ENCODE results near the gene IQCF6. TPM values are rescaled to one million over a fixed set of nuclear protein-coding genes. Genes with fewer than 3 reads are reported as not detected.

Gene IQCF6
- total RNA-seq, 4 donors from 2014 or later: not detected

GRCh38 chr3:51802106-51802703, 23.2 kb upstream of the IQCF6 start:
- TF ChIP-seq POLR2A (IDR thresholded peaks at IDR 0.05; ENCODE audit: low read depth) (no peak), POLR2AphosphoS5 (IDR thresholded peaks at IDR 0.05) (no peak), EP300 (IDR thresholded peaks at IDR 0.05) (no peak), CTCF (IDR thresholded peaks at IDR 0.05) (no peak)
- no peak overlapping the region for H3K27ac ChIP-seq (replicated peaks in 1 of 4)
- peak; percentile 79 for DNase-seq (ENCODE audit: extremely low spot score)
- H3K4me1 ChIP-seq: peaks cover 0 to 3% (median 0%) of the 10 kb centered on the region in 4 donors
- no peaks in the 10 kb centered on the region for H3K36me3 ChIP-seq
- H3K27me3 ChIP-seq: peaks cover 0 to 16% (median 0%) of the 10 kb centered on the region in 4 donors
- no peaks in the 10 kb centered on the region for H3K9me3 ChIP-seq
- no peak overlapping the region for H3K4me3 ChIP-seq
- WGBS: 45% methylated on average over 11 of the region's 11 CpGs
- intact Hi-C loops (cut with DNase I): loop anchor here (5.0 kb wide), 1 partner anchor 300 kb away; the partner anchor contains the start of gene DCAF1

GRCh38 chr3:51800750-51801125, 21.7 kb upstream of the IQCF6 start:
- Histone ChIP-seq H3K4me3 (no peak overlapping the region), H3K27ac (replicated peaks in 1 of 4) (no peak overlapping the region), H3K36me3 (no peaks in the 10 kb centered on the region), H3K9me3 (no peaks in the 10 kb centered on the region), H3K27me3 (peaks cover 0 to 26% (median 0%) of the 10 kb centered on the region in 4 donors), H3K4me1 (peaks cover 0 to 3% (median 0%) of the 10 kb centered on the region in 4 donors)
- intact Hi-C loops (cut with DNase I): loop anchor here (5.0 kb wide), 1 partner anchor 298 kb away; the partner anchor contains the start of gene DCAF1
- 56% methylated on average over 5 of the region's 5 CpGs for WGBS
- no peak for DNase-seq (ENCODE audit: extremely low spot score)
- TF ChIP-seq POLR2A (IDR thresholded peaks at IDR 0.05; ENCODE audit: low read depth) (no peak), POLR2AphosphoS5 (IDR thresholded peaks at IDR 0.05) (no peak), CTCF (IDR thresholded peaks at IDR 0.05) (no peak), EP300 (IDR thresholded peaks at IDR 0.05) (no peak)

GRCh38 chr3:51799879-51800749, 21.1 kb upstream of the IQCF6 start:
- 11% methylated on average over 3 of the region's 3 CpGs for WGBS
- Histone ChIP-seq H3K36me3 (no peaks in the 10 kb centered on the region), H3K27ac (replicated peaks in 1 of 4) (no peak overlapping the region), H3K27me3 (peaks cover 0 to 26% (median 0%) of the 10 kb centered on the region in 4 donors), H3K4me3 (no peak overlapping the region), H3K9me3 (no peaks in the 10 kb centered on the region), H3K4me1 (peaks cover 0 to 3% (median 0%) of the 10 kb centered on the region in 4 donors)
- TF ChIP-seq POLR2AphosphoS5 (IDR thresholded peaks at IDR 0.05) (no peak), EP300 (IDR thresholded peaks at IDR 0.05) (no peak), CTCF (IDR thresholded peaks at IDR 0.05) (peak; percentile 67 to 79 (median 79)), POLR2A (IDR thresholded peaks at IDR 0.05; ENCODE audit: low read depth) (no peak)
- intact Hi-C loops (cut with DNase I): loop anchor here (5.0 to 10.0 kb wide), 2 partner anchors 85 to 298 kb away; partner anchors contain the start of gene DCAF1
- peak; percentile 68 for DNase-seq (ENCODE audit: extremely low spot score)

GRCh38 chr3:51798411-51798963, 19.4 kb upstream of the IQCF6 start:
- H3K9me3 ChIP-seq: no peaks in the 10 kb centered on the region
- intact Hi-C loops (cut with DNase I): loop anchor here (10.0 kb wide), 1 partner anchor 84 kb away; no protein-coding TSS in a partner anchor
- peaks cover 0 to 3% (median 0%) of the 10 kb centered on the region in 4 donors for H3K4me1 ChIP-seq
- no peak overlapping the region for H3K4me3 ChIP-seq
- peaks cover 0 to 26% (median 0%) of the 10 kb centered on the region in 4 donors for H3K27me3 ChIP-seq
- H3K36me3 ChIP-seq: no peaks in the 10 kb centered on the region
- WGBS: 48% methylated on average over 3 of the region's 3 CpGs
- H3K27ac ChIP-seq (replicated peaks in 1 of 4): no peak overlapping the region
- no peak for TF ChIP-seq POLR2A (IDR thresholded peaks at IDR 0.05; ENCODE audit: low read depth)
- no peak for TF ChIP-seq EP300 (IDR thresholded peaks at IDR 0.05)
- no peak for TF ChIP-seq CTCF (IDR thresholded peaks at IDR 0.05)
- no peak for TF ChIP-seq POLR2AphosphoS5 (IDR thresholded peaks at IDR 0.05)
- no peak for DNase-seq (ENCODE audit: extremely low spot score)
